Measurements from ENCODE around the gene NOS3. TPM values are rescaled to one million over a fixed set of nuclear protein-coding genes. Genes with fewer than 3 reads are reported as not detected.
"Not testable (repeated sequence)": the region's sequence is repeated elsewhere in the genome, so short reads cannot be mapped to it uniquely, and the experiment has no call there.

The NOS3 gene
- total RNA-seq, 1 experiment from 2014 or later: not detected

GRCh38 chr7:151016942-151017341 lies 26.1 kb downstream of the NOS3 start:
- no peak for DNase-seq (ENCODE audit: low read depth)

- no peak for DNase-seq (ENCODE audit: low read depth)
These were observed 26.6 kb downstream of the NOS3 start for GRCh38 chr7:151017370-151017952.

- DNase-seq (ENCODE audit: low read depth): no peak
These were observed 27.2 kb downstream of the NOS3 start for GRCh38 chr7:151017953-151018420.

- DNase-seq (ENCODE audit: low read depth): no peak
These were observed 27.8 kb downstream of the NOS3 start for GRCh38 chr7:151018421-151019129.

GRCh38 chr7:151019130-151019447 lies 28.3 kb downstream of the NOS3 start:
- no peak for DNase-seq (ENCODE audit: low read depth)

GRCh38 chr7:151020231-151020630 lies 29.4 kb downstream of the NOS3 start:
- no peak for DNase-seq (ENCODE audit: low read depth)

GRCh38 chr7:151023232-151023631 lies 32.4 kb downstream of the NOS3 start:
- DNase-seq (ENCODE audit: low read depth): no peak

GRCh38 chr7:151024435-151025056 lies 33.7 kb downstream of the NOS3 start, which contains the start of gene ATG9B:
TSS of gene ATG9B (minus strand) at chr7:151024494. CDS start at chr7:151024423, 71 bp downstream.
- no peak for DNase-seq (ENCODE audit: low read depth)

- DNase-seq (ENCODE audit: low read depth): peak; percentile 76
These were observed 35.3 kb downstream of the NOS3 start for GRCh38 chr7:151025924-151026671.

GRCh38 chr7:151026771-151027727 lies 36.2 kb downstream of the NOS3 start:
- not testable (repeated sequence) for DNase-seq (ENCODE audit: low read depth)

- DNase-seq (ENCODE audit: low read depth): not testable (repeated sequence)
These were observed 36.9 kb downstream of the NOS3 start for GRCh38 chr7:151027728-151028130.

- peak; percentile 100 for DNase-seq (ENCODE audit: low read depth)
These were observed 37.5 kb downstream of the NOS3 start, which contains the start of gene ABCB8 for GRCh38 chr7:151028131-151028947. TSS of gene ABCB8 (plus strand) at chr7:151028450. CDS start at chr7:151028516, 66 bp downstream.

- no peak for DNase-seq (ENCODE audit: low read depth)
These were observed 38.2 kb downstream of the NOS3 start for GRCh38 chr7:151028948-151029501.

- no peak for DNase-seq (ENCODE audit: low read depth)
These were observed 40.2 kb downstream of the NOS3 start for GRCh38 chr7:151031011-151031410.

- DNase-seq (ENCODE audit: low read depth): no peak
These were observed 42.4 kb downstream of the NOS3 start for GRCh38 chr7:151032936-151033863.

- no peak for DNase-seq (ENCODE audit: low read depth)
These were observed 43.0 kb downstream of the NOS3 start for GRCh38 chr7:151033864-151034249.

GRCh38 chr7:151034312-151035025 lies 43.7 kb downstream of the NOS3 start:
- no peak for DNase-seq (ENCODE audit: low read depth)
